HEK293 (cell line): ENCODE measurements around the gene CHEK1.

Experiments
- CTCF ChIA-PET: fragments of 350-600 bp; formaldehyde crosslinking; extraction: SDS; loops from one replicate; lab custom pipeline; 2021; ENCODE audit warnings: antibody characterized with exemption; lab: Yijun Ruan, JAX
- POLR2A ChIA-PET: fragments of 300-600 bp; formaldehyde crosslinking; extraction: SDS; loops from one replicate; lab custom pipeline; 2020; ENCODE audit warnings: antibody characterized with exemption, inconsistent platforms; lab: Yijun Ruan, JAX
- H3K27ac ChIP-seq: fragments of 200-500 bp; sonication (Bioruptor generic); 2 replicates; pipeline ENCODE4 v1.5.1; 2014; ENCODE audit warnings: low read depth, low read length, control low read depth, inconsistent platforms; ENCODE audit errors: extremely low read depth
- H3K36me3 ChIP-seq, 2 experiments: fragments of 200-500 bp in 1 of 2; sonication (Bioruptor generic) in 1 of 2; 1 replicate in 1 of 2; 2 replicates in 1 of 2; pipeline ENCODE4 v1.5.1; 2014 to 2017; ENCODE audit warnings: inconsistent platforms in 2 of 2, low read length in 2 of 2; ENCODE audit not compliant: control insufficient read depth in 2 of 2, insufficient read depth in 1 of 2
- H3K4me1 ChIP-seq: fragments of 200-500 bp; sonication (Bioruptor generic); 2 replicates; pipeline ENCODE4 v1.5.1; 2014; ENCODE audit warnings: mild to moderate bottlenecking, low read length, inconsistent platforms; ENCODE audit not compliant: control insufficient read depth, insufficient read depth
- H3K4me3 ChIP-seq: 2 replicates; pipeline ENCODE4 v1.5.1; 2011; ENCODE audit warnings: low read depth, mild to moderate bottlenecking, control low read depth, low read length, moderate library complexity
- H3K9me3 ChIP-seq: fragments of 200-500 bp; sonication (Bioruptor generic); 2 replicates; pipeline ENCODE4 v1.5.1; 2014; ENCODE audit warnings: low read depth, low read length, inconsistent platforms; ENCODE audit not compliant: control insufficient read depth, insufficient read depth
- GLIS2 ChIP-seq: fragments of 450-650 bp; formaldehyde crosslinking; IDR thresholded peaks from 2 replicates; pipeline ENCODE4 v1.5.1; 2016; ENCODE audit warnings: missing biosample characterization, missing genetic modification characterization
- HOXC10 ChIP-seq: sonication (generic); formaldehyde crosslinking; IDR thresholded peaks from 2 replicates; pipeline ENCODE4 v1.8.1; 2023; ENCODE audit warnings: mild to moderate bottlenecking, missing genetic modification reagents
- SALL2 ChIP-seq: fragments of 450-650 bp; formaldehyde crosslinking; IDR thresholded peaks from 2 replicates; pipeline ENCODE4 v1.5.0; 2017; ENCODE audit warnings: missing biosample characterization, mild to moderate bottlenecking, missing genetic modification characterization, borderline replicate concordance
- SETDB1 ChIP-seq: IDR thresholded peaks from one replicate; pipeline ENCODE4 v1.6.1; 2017; ENCODE audit warnings: mild to moderate bottlenecking, low read length, moderate library complexity, mixed read lengths; ENCODE audit not compliant: insufficient read length
- ZNF10 ChIP-seq: fragments of 450-650 bp; formaldehyde crosslinking; IDR thresholded peaks from 2 replicates; pipeline ENCODE4 v1.5.1; 2017; ENCODE audit warnings: missing biosample characterization, missing genetic modification characterization
- ZNF223 ChIP-seq: fragments of 450-650 bp; formaldehyde crosslinking; IDR thresholded peaks from 2 replicates; pipeline ENCODE4 v1.5.1; 2016; ENCODE audit warnings: missing biosample characterization, missing genetic modification characterization
- ZNF335 ChIP-seq: fragments of 450-650 bp; formaldehyde crosslinking; conservative IDR thresholded peaks from 2 replicates; pipeline ENCODE4 v1.5.1; 2016; ENCODE audit warnings: missing biosample characterization, missing genetic modification characterization
- ZNF544 ChIP-seq: fragments of 450-650 bp; formaldehyde crosslinking; IDR thresholded peaks from 2 replicates; pipeline ENCODE4 v1.5.0; 2017; ENCODE audit warnings: missing biosample characterization, missing genetic modification characterization
- ZNF561 ChIP-seq: fragments of 450-650 bp; IDR thresholded peaks from 2 replicates; pipeline ENCODE4 v1.5.1; 2018; ENCODE audit warnings: missing biosample characterization, missing genetic modification characterization, borderline replicate concordance
- ZNF610 ChIP-seq: fragments of 450-650 bp; formaldehyde crosslinking; IDR thresholded peaks from 2 replicates; pipeline ENCODE4 v1.5.1; 2016; ENCODE audit warnings: missing biosample characterization, missing genetic modification characterization, borderline replicate concordance
- ZNF660 ChIP-seq: fragments of 450-650 bp; IDR thresholded peaks from 2 replicates; pipeline ENCODE4 v1.5.1; 2018; ENCODE audit warnings: missing biosample characterization, mild to moderate bottlenecking, missing genetic modification characterization
- ZNF747 ChIP-seq: fragments of 450-650 bp; formaldehyde crosslinking; IDR thresholded peaks from 2 replicates; pipeline ENCODE4 v1.5.1; 2016; ENCODE audit warnings: missing biosample characterization, missing genetic modification characterization
- ZNF830 ChIP-seq: fragments of 450-650 bp; IDR thresholded peaks from 2 replicates; pipeline ENCODE4 v1.5.0; 2018; ENCODE audit warnings: missing biosample characterization, missing genetic modification characterization, low read depth, mild to moderate bottlenecking, moderate library complexity
- ZXDB ChIP-seq: fragments of 450-650 bp; formaldehyde crosslinking; IDR thresholded peaks from 2 replicates; pipeline ENCODE4 v1.5.1; 2016; ENCODE audit warnings: missing biosample characterization, missing genetic modification characterization
- TF ChIP-seq, protein P1 (sequence below): fragments of 450-650 bp; formaldehyde crosslinking; IDR thresholded peaks from 2 replicates; pipeline ENCODE4 v1.5.1; 2016; ENCODE audit warnings: missing biosample characterization, missing genetic modification characterization
- TF ChIP-seq, protein P2 (sequence below): fragments of 450-650 bp; formaldehyde crosslinking; IDR thresholded peaks from 2 replicates; pipeline ENCODE4 v1.5.1; 2016; ENCODE audit warnings: missing biosample characterization, missing genetic modification characterization
- TF ChIP-seq, protein P3 (sequence below): fragments of 450-650 bp; formaldehyde crosslinking; conservative IDR thresholded peaks from 2 replicates; pipeline ENCODE4 v1.5.1; 2016; ENCODE audit warnings: low read depth, missing biosample characterization, missing genetic modification characterization
- TF ChIP-seq, protein P4 (sequence below): fragments of 450-650 bp; formaldehyde crosslinking; IDR thresholded peaks from 2 replicates; pipeline ENCODE4 v1.5.1; 2016; ENCODE audit warnings: missing biosample characterization, missing genetic modification characterization, low read depth

The CHEK1 gene

DNA sequence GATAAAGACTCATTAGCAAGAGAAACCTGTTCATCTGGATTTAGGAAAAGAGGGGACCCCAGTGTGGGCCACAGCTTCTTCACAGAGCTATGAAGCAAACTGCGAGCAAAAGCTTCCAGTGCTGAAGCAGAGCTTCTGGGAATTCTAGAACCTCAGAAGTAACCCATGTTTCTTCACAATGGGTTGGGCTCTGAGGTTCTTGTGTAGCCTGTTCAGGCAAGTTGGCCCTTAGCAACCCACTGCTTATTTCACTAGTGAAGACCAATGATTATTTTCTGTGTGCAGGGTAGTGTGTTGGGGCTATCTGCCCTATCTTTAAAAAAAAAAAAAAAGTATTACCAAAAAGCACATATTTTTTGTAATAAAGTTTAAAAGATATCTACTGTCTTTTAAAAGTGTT, 55.8 kb downstream of the CHEK1 start, which contains the start of gene ACRV1:
Gene ACRV1 (minus strand): TSS at position 101 of the 400 bp plus-strand sequence. CDS start 67 bp downstream, at position 34.
- POLR2A ChIA-PET = no interaction called here
- peaks cover 0 to 27% of the 10 kb centered on the region in 2 experiments; a peak in 1 of 3 replicates for H3K36me3 ChIP-seq
- H3K4me1 ChIP-seq = no peaks in the 10 kb centered on the region

DNA sequence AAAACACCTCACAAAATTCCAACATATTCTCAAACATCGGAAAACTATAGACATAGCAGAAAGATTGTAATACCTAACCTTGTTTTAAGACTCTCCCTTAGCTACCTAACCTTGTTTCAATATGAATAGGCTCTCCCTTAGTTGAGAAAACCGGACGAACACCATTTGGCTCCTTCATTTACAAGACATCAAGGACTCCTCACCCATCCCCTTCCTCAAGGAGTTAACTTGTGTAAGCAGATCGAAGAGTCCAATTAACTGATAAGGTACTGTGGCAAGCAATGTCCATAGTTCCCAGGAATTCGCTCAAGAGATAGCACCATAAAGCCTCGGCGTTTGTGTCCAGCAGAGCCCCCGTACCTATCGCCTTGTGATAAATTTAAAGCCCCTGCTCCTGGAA, 60.3 kb downstream of the CHEK1 start:
- Histone ChIP-seq H3K4me1 (no peaks in the 10 kb centered on the region), H3K9me3 (no peaks in the 10 kb centered on the region), H3K27ac (no peak overlapping the region), H3K4me3 (no peak overlapping the region), H3K36me3 (no peaks in the 10 kb centered on the region)
- CTCF ChIA-PET = no interaction called here
- POLR2A ChIA-PET = interaction anchor here (0.6 kb wide), 1 partner anchor 177 kb away, joined by 4 read pairs; no protein-coding TSS in a partner anchor
- TF ChIP-seq, protein P1, sequence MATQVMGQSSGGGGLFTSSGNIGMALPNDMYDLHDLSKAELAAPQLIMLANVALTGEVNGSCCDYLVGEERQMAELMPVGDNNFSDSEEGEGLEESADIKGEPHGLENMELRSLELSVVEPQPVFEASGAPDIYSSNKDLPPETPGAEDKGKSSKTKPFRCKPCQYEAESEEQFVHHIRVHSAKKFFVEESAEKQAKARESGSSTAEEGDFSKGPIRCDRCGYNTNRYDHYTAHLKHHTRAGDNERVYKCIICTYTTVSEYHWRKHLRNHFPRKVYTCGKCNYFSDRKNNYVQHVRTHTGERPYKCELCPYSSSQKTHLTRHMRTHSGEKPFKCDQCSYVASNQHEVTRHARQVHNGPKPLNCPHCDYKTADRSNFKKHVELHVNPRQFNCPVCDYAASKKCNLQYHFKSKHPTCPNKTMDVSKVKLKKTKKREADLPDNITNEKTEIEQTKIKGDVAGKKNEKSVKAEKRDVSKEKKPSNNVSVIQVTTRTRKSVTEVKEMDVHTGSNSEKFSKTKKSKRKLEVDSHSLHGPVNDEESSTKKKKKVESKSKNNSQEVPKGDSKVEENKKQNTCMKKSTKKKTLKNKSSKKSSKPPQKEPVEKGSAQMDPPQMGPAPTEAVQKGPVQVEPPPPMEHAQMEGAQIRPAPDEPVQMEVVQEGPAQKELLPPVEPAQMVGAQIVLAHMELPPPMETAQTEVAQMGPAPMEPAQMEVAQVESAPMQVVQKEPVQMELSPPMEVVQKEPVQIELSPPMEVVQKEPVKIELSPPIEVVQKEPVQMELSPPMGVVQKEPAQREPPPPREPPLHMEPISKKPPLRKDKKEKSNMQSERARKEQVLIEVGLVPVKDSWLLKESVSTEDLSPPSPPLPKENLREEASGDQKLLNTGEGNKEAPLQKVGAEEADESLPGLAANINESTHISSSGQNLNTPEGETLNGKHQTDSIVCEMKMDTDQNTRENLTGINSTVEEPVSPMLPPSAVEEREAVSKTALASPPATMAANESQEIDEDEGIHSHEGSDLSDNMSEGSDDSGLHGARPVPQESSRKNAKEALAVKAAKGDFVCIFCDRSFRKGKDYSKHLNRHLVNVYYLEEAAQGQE (tag by site-specific recombination) = no peak
- TF ChIP-seq ZNF660 (tag by site-specific recombination) (no peak), ZNF335 (tag by site-specific recombination) (no peak), SETDB1 (no peak), ZNF544 (tag by site-specific recombination) (no peak)
- TF ChIP-seq, protein P2, sequence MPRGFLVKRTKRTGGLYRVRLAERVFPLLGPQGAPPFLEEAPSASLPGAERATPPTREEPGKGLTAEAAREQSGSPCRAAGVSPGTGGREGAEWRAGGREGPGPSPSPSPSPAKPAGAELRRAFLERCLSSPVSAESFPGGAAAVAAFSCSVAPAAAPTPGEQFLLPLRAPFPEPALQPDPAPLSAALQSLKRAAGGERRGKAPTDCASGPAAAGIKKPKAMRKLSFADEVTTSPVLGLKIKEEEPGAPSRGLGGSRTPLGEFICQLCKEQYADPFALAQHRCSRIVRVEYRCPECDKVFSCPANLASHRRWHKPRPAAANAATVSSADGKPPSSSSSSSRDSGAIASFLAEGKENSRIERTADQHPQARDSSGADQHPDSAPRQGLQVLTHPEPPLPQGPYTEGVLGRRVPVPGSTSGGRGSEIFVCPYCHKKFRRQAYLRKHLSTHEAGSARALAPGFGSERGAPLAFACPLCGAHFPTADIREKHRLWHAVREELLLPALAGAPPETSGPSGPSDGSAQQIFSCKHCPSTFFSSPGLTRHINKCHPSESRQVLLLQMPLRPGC = no peak
- TF ChIP-seq, protein P3, sequence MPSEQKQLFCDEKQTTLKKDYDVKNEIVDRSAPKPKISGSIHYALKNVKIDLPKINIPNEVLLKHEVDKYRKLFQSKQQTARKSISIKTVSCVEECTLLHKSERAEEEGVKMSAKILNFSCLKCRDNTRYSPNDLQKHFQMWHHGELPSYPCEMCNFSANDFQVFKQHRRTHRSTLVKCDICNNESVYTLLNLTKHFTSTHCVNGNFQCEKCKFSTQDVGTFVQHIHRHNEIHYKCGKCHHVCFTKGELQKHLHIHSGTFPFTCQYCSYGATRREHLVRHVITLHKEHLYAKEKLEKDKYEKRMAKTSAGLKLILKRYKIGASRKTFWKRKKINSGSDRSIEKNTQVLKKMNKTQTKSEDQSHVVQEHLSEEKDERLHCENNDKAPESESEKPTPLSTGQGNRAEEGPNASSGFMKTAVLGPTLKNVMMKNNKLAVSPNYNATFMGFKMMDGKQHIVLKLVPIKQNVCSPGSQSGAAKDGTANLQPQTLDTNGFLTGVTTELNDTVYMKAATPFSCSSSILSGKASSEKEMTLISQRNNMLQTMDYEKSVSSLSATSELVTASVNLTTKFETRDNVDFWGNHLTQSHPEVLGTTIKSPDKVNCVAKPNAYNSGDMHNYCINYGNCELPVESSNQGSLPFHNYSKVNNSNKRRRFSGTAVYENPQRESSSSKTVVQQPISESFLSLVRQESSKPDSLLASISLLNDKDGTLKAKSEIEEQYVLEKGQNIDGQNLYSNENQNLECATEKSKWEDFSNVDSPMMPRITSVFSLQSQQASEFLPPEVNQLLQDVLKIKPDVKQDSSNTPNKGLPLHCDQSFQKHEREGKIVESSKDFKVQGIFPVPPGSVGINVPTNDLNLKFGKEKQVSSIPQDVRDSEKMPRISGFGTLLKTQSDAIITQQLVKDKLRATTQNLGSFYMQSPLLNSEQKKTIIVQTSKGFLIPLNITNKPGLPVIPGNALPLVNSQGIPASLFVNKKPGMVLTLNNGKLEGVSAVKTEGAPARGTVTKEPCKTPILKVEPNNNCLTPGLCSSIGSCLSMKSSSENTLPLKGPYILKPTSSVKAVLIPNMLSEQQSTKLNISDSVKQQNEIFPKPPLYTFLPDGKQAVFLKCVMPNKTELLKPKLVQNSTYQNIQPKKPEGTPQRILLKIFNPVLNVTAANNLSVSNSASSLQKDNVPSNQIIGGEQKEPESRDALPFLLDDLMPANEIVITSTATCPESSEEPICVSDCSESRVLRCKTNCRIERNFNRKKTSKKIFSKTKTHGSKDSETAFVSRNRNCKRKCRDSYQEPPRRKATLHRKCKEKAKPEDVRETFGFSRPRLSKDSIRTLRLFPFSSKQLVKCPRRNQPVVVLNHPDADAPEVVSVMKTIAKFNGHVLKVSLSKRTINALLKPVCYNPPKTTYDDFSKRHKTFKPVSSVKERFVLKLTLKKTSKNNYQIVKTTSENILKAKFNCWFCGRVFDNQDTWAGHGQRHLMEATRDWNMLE (tag by site-specific recombination) = no peak

More for the DNA sequence above, 55.8 kb downstream of the CHEK1 start, which contains the start of gene ACRV1:
- Histone ChIP-seq H3K27ac (no peak within 1 kb of the TSS), H3K9me3 (no peaks in the 10 kb centered on the region), H3K4me3 (no peak within 1 kb of the TSS)
- no peak for TF ChIP-seq ZNF747 (tag by site-specific recombination)
- no peak for TF ChIP-seq SALL2 (tag by site-specific recombination)
- no peak for TF ChIP-seq ZNF10
- TF ChIP-seq, protein P3 (tag by site-specific recombination) = no peak
- no peak for TF ChIP-seq ZNF610
- TF ChIP-seq, protein P4, sequence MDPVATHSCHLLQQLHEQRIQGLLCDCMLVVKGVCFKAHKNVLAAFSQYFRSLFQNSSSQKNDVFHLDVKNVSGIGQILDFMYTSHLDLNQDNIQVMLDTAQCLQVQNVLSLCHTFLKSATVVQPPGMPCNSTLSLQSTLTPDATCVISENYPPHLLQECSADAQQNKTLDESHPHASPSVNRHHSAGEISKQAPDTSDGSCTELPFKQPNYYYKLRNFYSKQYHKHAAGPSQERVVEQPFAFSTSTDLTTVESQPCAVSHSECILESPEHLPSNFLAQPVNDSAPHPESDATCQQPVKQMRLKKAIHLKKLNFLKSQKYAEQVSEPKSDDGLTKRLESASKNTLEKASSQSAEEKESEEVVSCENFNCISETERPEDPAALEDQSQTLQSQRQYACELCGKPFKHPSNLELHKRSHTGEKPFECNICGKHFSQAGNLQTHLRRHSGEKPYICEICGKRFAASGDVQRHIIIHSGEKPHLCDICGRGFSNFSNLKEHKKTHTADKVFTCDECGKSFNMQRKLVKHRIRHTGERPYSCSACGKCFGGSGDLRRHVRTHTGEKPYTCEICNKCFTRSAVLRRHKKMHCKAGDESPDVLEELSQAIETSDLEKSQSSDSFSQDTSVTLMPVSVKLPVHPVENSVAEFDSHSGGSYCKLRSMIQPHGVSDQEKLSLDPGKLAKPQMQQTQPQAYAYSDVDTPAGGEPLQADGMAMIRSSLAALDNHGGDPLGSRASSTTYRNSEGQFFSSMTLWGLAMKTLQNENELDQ = no peak
- no peak for TF ChIP-seq ZNF561 (tag by site-specific recombination)
- TF ChIP-seq GLIS2 (tag by site-specific recombination) = no peak
- no peak for TF ChIP-seq ZNF830 (tag by site-specific recombination)
- TF ChIP-seq HOXC10 (CRISPR knock-in tag) = no peak
- TF ChIP-seq ZXDB (tag by site-specific recombination) = no peak
- no peak for TF ChIP-seq ZNF223 (tag by site-specific recombination)
- CTCF ChIA-PET = interaction anchor here (2.4 kb wide), 1 partner anchor 11 kb away, joined by 12 read pairs; no protein-coding TSS in a partner anchor
